OCI-LY3 (cell line): Measurements from ENCODE around the gene PIWIL4.

ENCODE experiments used
- EZH2phosphoT487 ChIP-seq: fragments of 200-600 bp; shearing (Covaris generic); IDR thresholded peaks from 2 replicates; pipeline ENCODE4 v1.6.1; 2018; ENCODE audit warnings: antibody characterized with exemption, mixed run types, low read depth
- TF ChIP-seq, protein P1 (sequence below): fragments of 200-600, 300-600 bp; sonication (generic); IDR thresholded peaks from 2 replicates; pipeline ENCODE4 v1.5.1; 2014; ENCODE audit warnings: antibody characterized with exemption, low read length, low read depth

DNA sequence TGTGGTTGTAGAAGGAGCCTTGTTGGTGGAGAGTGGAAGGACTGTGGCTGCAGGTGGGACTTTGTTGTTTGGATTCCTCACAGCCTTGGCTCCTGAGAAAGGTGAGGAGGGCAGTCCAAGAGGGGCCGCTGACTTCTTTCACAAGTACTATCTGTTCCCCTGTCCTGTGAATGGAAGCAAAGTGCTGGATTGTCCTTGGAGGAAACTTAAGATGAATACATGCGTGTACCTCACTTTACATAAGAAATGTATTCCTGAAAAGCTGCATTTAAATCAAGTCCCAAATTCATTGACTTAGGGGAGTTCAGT, 21.1 kb upstream of the PIWIL4 start:
- TF ChIP-seq, protein P1, sequence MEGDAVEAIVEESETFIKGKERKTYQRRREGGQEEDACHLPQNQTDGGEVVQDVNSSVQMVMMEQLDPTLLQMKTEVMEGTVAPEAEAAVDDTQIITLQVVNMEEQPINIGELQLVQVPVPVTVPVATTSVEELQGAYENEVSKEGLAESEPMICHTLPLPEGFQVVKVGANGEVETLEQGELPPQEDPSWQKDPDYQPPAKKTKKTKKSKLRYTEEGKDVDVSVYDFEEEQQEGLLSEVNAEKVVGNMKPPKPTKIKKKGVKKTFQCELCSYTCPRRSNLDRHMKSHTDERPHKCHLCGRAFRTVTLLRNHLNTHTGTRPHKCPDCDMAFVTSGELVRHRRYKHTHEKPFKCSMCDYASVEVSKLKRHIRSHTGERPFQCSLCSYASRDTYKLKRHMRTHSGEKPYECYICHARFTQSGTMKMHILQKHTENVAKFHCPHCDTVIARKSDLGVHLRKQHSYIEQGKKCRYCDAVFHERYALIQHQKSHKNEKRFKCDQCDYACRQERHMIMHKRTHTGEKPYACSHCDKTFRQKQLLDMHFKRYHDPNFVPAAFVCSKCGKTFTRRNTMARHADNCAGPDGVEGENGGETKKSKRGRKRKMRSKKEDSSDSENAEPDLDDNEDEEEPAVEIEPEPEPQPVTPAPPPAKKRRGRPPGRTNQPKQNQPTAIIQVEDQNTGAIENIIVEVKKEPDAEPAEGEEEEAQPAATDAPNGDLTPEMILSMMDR: no peak
- no peak for TF ChIP-seq EZH2phosphoT487
